T-helper 2 cell treated with Interferon-gamma antibody and Interleukin-4, amounts not matched to agents 100 ng/mL and 5 ng/mL, for 36 hours (primary cell): ENCODE results near the gene VPS52. TPM values are rescaled to one million over a fixed set of nuclear protein-coding genes. Genes with fewer than 3 reads are reported as not detected.

Source experiments
- intact Hi-C: fragments of 100-400 bp; cut with micrococcal nuclease; formaldehyde crosslinking; loops from one replicate; pipeline ENCODE4 v1.15.1; 2023
- total RNA-seq: library from RNA; stranded (reverse); gene quantifications from 2 replicates; pipeline ENCODE4 v1.2.3, GENCODE V29; 2022

Gene VPS52
- total RNA-seq, 1 donor from 2014 or later, result 68.3 TPM

DNA sequence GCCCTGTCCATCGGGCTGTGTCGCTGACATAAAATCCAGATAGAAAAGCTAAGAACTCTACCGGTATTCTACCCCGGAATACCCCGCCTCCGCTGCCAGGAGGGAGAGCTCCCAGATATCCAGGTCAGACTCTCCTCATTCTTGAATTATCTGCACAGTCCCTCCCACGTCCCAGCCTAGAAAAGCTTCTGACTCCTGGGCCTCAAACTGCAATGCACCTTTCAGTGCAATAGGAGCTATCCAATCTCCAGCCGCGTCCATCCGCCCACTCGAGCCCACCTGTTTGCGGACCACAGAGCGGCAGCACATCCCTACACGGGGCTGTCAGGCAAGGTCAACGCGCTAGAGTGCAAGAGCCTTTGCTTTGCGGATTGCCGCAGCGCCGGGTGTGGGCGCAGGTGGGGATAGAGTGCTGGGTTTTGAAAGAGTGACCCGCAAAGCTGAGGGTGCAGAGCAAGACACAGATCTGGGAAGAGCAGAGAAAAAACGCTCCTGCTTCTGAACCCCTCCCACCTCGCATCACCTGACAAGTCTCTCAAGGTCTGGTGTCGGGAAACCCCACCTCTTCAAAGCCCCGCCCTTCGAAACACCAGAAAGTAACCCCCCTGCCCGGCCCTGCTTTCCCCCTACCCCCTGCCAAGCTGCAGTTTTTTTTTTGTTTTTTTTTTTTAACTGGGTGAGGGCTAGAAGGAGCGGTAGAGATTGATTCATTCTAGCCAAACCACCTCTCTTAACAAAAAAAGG, 40.9 kb upstream of the VPS52 start:
- intact Hi-C loops, result loop anchor here (5.0 to 10.0 kb wide), 4 partner anchors 110 to 458 kb away; partner anchors contain the start of genes HSD17B8, PSMB9, RXRB and SLC39A7

DNA sequence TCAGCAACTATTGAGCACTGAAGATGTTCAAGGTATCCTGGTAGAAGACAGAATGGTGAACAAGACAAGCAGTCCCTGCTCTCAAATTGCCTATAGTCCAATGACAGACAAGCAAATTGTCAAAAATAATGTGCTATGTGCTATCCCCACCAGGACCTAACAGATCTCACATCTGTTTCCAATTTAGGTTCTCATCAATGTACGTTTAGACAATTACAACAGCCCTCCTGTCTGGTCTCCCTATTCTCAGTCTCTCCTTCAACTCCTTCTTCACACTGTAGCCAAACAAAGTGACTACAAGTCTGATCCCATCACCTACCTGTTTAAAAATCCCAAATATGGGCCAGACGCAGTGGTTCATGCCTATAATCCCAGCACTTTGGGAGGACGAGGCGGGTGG, 34.7 kb upstream of the VPS52 start:
- intact Hi-C loops, result no loop called here

DNA sequence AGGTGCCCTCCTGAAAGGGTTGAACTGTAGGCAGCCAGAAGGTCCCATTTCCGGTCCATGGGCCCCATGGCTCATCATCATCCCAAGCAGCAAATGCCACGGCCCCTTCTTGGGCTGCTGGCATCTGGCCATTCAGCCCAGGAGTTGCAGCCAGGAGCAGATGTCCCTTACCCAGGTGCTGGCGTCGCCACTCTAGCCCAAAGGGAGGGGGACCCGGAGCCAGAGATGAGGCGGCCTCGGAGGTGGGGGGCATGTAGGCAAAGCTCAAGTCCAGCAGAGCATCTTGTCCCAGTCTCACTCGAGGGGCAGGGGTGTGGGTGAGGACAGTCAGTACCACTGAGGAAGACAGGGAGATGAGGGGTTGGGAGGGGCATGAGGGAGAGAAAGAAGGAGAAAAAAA, 33.4 kb upstream of the VPS52 start:
- intact Hi-C loops, result no loop called here

- intact Hi-C loops, result no loop called here
Observed at GRCh38 chr6:33304216-33304615, 32.5 kb upstream of the VPS52 start.

DNA sequence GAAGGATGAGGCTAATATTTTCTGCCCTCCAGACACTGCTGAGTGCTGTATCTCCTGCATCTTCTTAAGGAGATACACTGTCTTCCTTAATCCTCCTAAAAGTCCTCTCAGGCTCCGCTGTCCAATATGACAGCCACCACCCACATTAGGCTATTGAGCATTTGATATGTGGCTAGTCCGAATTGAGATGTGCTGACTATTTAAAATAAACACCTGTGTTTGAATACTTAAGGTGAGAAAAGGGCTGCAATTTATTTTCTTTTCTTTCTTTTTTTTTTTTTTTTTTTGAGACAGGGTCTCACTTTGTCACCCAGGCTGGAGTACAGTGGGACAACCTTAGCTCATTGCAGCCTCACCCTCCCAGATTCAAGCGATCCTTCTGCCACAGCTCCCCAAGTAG, 30.2 kb upstream of the VPS52 start:
- intact Hi-C loops, result no loop called here

DNA sequence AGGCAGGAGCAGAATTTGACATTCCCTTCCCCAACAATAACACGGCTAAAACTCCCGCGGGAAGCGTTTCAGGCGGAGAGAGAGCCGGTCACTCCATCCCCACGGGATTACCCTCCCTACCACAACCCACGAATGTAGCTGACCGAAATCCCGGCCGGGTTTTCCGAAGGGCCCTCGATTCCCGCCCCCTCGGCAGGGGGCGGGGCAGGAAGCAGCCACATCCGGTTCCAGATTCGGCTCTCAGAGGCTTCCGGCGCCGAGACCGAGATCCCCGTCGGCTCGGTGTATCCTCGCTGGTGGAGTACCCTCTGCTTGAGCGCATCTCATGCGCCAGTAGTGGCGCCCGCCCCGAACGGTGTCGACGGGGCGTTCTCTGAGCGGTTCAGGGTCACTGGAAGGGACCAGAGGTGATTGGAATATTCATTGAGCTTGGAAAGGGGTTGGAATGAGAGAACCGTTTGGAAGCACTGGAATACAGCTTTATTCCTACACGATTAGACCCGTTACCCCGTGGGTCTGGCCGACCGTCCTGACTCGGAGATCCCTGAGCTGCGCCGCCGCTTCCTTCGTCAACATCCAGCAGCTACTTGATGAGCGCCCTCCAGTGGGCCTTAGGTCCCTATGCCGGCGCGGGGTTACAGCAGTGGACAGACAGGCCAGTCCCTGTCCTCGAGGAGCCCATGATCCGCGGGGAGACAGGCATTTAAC, 27.7 kb upstream of the VPS52 start:
- intact Hi-C loops, result loop anchor here (1.0 kb wide), 5 partner anchors 10 to 45 kb away; partner anchors contain the start of genes B3GALT4, PFDN6, TAPBP and VPS52

DNA sequence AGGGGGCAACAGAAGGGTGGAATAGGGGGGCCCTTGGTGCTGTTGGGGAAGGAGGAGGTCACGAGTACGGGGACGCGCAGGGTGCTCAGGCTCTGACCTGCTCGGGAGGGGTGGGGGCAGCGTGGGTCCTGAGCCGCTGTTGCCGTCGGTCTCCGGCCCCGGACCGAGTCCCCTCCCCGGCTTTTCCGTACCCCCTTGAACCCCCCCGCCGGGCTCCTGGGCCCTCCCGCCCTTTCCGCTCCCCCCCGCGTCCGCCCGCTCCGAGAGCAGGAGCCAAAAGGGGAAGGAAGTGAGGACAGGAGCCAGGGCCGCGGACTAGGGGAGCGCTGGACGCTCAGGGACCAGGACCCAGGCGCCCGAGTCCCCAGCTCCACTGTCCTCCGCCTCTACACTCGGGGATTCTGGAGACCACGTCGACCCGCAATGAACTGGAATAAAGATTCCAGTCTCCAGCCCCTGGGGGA, 27.1 kb upstream of the VPS52 start, which contains the start of gene RGL2:
Gene RGL2 (minus strand): TSS at position 170 of the 464 bp plus-strand sequence. CDS start 332 bp downstream, outside the sequence.
- intact Hi-C loops, result loop anchor here (1.0 kb wide), 5 partner anchors 10 to 45 kb away; partner anchors contain the start of genes B3GALT4, PFDN6, TAPBP and VPS52

DNA sequence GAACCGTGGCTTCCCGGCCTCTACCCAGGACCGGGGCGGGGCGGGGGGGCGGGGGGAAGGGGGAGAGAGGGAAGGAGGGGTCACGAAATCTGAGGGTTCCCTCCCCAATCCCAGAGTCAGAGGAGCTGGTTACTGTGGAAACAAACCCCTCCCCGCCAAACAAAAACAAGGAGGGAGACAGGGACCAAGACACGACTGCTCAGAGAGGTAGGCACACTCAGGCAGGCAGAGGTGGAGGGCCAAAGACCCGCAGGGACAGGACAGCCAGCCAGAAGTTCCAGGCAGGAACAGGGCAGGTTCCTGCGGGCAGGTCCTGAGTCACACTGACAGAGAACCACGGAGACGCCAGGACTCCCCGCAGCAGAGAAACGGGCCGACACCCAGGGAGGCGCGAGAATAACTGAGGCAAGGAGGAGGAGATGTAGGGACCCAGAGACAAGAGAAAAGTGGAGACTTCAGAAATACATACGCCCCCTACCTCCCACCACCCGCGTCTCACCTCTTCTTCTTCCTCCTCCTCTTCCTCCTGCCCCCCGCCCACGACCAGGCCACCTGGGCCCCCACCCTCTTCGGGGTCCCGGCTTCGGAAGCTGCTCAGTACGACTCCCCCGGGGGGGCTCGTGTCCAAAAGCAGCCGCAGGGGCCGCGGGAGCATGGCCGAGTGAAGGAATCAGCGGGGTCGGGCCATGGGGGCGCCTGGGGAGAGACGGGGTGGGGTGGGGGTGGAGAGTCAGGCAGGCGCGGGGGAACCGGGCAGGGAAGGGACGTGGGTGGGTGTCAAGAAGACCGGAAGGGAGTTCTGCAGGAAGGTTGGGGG, 26.5 kb upstream of the VPS52 start:
- intact Hi-C loops, result no loop called here

DNA sequence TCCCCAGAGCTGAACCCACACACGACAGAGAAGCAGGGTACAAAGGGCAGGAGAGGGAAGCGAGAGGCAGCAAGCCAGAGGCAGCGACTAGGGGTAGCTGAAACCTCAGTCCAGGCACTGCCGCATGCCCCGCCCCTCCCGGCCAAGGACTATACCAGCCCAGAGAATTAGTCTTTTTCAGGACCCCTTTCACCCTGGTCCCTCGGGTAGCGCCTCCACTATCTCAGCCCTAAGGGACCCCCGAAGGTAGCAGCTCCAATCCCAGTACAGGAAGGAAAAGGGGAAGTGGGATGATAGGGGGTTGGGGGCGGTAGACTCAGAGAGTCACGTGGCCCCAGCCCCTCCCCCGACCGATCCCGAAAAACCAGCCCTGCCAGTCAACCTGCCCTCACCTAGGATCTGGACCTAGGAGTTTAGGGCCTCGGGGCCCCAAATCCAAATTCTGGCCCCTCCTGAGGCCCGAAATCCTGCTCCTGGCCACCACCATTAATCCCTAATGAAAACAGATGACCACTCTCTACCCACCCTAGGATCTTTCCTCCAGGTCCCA, 25.8 kb upstream of the VPS52 start:
- intact Hi-C loops, result no loop called here

DNA sequence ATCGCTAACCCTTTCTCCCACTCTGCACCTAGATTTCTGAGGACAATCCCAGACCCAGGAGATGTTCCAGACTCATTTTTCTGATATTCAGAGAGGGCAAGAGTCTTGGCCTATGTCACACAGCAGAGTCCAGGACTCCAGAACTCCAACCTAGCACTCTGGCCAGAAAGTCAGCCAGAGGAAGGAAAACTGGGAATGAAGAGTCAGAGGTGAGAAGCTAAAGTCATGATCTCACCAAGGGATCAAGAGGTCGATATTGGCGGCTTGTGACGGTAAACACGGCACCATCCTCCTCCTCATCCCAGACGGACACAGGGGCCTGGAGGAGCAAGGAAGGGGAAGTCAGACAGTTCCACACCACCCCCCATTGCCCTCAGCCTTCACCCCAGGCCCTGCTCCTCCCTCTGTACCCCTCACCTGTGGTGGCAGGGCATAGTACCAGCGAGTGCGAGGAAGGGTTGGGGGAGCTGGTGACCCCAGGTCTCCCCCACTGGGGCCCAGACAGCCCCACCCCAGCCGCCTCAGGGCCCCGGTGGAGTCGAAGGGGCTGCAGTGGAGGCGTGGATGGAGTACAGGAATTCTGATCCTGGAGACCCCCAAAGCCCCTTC, 25.2 kb upstream of the VPS52 start:
- intact Hi-C loops, result no loop called here

DNA sequence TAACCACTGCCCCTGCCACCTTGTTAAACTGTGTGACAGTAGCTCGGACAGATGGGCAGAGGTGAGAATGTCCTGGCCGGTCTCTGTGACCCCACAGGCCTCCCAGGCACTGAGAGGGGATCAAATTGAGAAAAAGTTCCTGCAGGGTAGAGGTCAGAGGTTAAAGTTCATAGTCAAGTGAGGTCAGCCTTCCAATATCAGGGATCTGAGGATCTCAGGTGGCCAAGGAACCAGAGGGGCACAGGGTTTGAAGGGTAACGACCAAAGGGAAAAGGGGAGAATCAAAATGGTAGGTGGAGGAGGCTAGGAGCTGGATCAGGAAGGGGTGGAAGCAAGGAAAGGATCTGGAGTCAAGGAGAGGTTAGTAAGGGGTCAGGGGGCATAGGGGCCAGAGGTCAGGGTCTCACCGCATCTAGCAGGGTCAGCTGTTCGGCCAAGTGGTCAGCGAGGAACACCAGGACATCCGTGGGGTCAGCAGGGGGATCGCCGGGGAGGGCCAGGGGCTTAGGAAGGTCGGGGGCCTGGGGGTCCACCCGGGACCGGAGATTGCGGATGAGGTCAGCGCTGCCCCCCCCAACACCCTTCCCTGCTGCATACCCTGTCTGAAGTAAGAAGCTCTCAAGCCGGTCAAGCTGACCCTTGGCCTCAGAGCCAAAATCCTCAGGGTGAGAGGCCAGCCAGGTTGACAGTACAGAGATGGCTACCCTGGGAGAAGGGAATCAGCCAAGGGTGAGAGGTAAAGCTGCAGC, 24.1 kb upstream of the VPS52 start:
- intact Hi-C loops, result no loop called here

GRCh38 chr6:33294086-33294823, 22.6 kb upstream of the VPS52 start:
- intact Hi-C loops, result no loop called here

DNA sequence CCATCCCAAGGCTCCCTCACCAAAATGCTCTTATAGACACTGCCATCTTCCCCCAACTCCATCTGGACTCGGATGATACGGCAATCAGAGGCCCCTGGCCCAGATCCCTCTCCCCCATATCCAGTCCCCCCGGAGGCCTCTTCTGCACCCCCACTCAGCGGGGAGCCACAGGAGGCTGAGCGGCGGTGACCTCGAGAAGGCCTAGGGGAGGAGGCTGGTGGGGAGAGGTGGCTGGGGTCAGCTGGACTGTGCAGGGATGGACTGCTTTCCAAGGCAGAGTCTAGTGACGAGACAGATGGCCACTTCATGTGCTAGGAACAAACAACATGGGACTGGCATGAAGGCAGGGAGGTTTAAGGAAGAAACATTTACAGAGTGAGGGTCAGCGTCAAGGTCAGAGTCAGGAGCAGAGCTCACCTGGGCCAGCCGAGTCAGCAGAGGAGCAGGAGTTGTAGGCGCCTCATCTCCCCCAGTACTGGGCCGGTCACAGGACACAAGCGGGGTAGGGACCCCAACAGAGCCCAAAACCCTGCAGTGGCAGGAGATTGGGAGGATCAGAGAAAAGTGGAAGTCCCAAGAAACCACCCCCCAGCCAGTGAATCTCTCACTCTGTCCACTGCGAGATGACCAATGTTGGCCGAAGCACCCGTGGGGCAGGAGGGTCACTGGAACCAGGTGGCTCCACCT, 21.5 kb upstream of the VPS52 start:
- intact Hi-C loops, result no loop called here

GRCh38 chr6:33290459-33290858, 18.8 kb upstream of the VPS52 start:
- intact Hi-C loops, result no loop called here

- intact Hi-C loops, result loop anchor here (1.0 kb wide), 4 partner anchors 9 to 101 kb away; partner anchors contain the start of genes B3GALT4, KIFC1 and RPS18
Observed at GRCh38 chr6:33289784-33290315, 18.2 kb upstream of the VPS52 start.

DNA sequence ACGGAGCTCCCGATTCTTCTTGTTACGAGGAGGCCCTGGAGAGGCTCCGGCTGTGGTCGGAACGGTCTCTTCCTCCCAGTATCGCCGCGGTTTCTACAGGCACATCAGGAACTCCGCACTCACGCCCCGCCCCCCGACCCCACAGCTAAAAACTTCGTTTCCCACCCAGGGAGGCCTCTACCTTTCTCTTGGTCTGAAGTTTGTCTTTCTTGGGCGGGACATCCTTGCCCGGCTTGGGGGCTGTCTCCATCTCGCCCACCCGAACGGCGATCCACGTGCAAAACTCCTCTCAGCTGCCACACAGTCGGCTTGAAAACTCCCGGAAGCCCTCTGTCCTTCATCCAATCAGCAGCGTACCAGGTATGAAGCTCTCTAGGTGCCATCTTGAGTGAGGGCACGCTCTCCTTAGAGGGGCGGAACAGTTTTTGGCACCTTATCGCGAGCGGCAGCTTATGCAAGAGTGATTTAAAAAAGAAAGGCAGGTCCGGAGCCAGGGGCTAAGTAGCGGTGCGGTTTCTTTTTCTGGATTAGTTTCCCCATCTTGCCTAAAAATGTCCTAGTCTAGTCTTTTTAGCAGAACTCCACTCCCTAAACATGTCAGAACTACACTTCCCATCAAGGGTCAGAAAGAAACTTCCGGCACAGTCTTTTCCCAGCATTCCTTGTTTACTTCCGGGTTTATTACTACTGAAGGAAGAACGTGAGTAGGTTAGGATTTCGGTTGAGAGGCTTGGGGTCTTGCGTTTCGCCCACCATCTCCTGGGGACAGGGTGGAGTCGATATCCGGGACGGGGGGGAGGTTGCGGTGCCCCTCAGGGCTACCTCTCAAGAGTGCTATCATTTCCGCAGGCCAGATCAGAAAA, 17.5 kb upstream of the VPS52 start, which contains the start of the genes PFDN6 and WDR46:
Gene PFDN6 (plus strand): TSS at position 681 of the 863 bp plus-strand sequence. CDS start 256 bp downstream, outside the sequence.
Gene WDR46 (minus strand): TSS at position 319 of the 863 bp plus-strand sequence. CDS start 69 bp downstream, at position 250.
- intact Hi-C loops, result loop anchor here (1.0 kb wide), 4 partner anchors 10 to 102 kb away; partner anchors contain the start of genes B3GALT4, KIFC1 and RPS18
